ENCODE results near the gene WBP1L.
"Not testable (repeated sequence)": the region's sequence is repeated elsewhere in the genome, so short reads cannot be mapped to it uniquely, and the experiment has no call there.

- TF ChIP-seq CTCF (IDR thresholded peaks at IDR 0.05; ENCODE audit: low read depth, low read length); POLR2A (IDR thresholded peaks at IDR 0.05; ENCODE audit: extremely low read depth, insufficient read length): not testable (repeated sequence)
- peak; percentile 77 for TF ChIP-seq MAX (IDR thresholded peaks at IDR 0.05; ENCODE audit: low read depth, low read length)
Observed at GRCh38 chr10:102855731-102856436, 112.1 kb downstream of the WBP1L start.
